Osteoblast (primary cell): ENCODE data around the gene MAP6. TPM values are rescaled to one million over a fixed set of nuclear protein-coding genes. Genes with fewer than 3 reads are reported as not detected.

Source experiments
- DNase-seq: peaks from one replicate; pipeline ENCODE4 v3.0.0; 2011; ENCODE audit warnings: low spot score, mixed read lengths; ENCODE audit not compliant: insufficient read length; ENCODE audit errors: missing footprints
- H2AFZ ChIP-seq: 2 replicates; pipeline ENCODE4 v1.6.0; 2011; ENCODE audit warnings: mild to moderate bottlenecking, low read length
- H3K27ac ChIP-seq: 2 replicates; pipeline ENCODE4 v1.5.1; 2011; ENCODE audit warnings: mild to moderate bottlenecking, low read depth, low read length, moderate library complexity
- H3K27me3 ChIP-seq: 2 replicates; pipeline ENCODE4 v1.6.0; 2012; ENCODE audit warnings: mild to moderate bottlenecking, control low read depth, inconsistent platforms, low read length, moderate library complexity; ENCODE audit not compliant: insufficient read depth
- H3K36me3 ChIP-seq: 2 replicates; pipeline ENCODE4 v1.5.1; 2011; ENCODE audit warnings: mild to moderate bottlenecking, low read length, control low read depth, moderate library complexity; ENCODE audit not compliant: insufficient read depth
- H3K4me1 ChIP-seq: 2 replicates; pipeline ENCODE4 v1.5.1; 2011; ENCODE audit warnings: mild to moderate bottlenecking, low read length, control low read depth, moderate library complexity; ENCODE audit not compliant: insufficient read depth
- H3K4me2 ChIP-seq: 2 replicates; pipeline ENCODE4 v1.6.0; 2011; ENCODE audit warnings: mild to moderate bottlenecking, low read length; ENCODE audit not compliant: insufficient read depth
- H3K4me3 ChIP-seq: fragments of 200-600 bp; sonication (generic); 3 replicates; pipeline ENCODE4 v1.5.1; 2012; ENCODE audit warnings: mild to moderate bottlenecking, low read length, inconsistent platforms; ENCODE audit not compliant: insufficient read depth
- H3K79me2 ChIP-seq: 2 replicates; pipeline ENCODE4 v1.6.0; 2012; ENCODE audit warnings: mild to moderate bottlenecking, low read length, control low read depth, inconsistent platforms; ENCODE audit not compliant: insufficient read depth
- H3K9me3 ChIP-seq: 2 replicates; pipeline ENCODE4 v1.5.1; 2011; ENCODE audit warnings: low read depth, low read length, control low read depth
- H4K20me1 ChIP-seq: 2 replicates; pipeline ENCODE4 v1.6.0; 2012; ENCODE audit warnings: mild to moderate bottlenecking, low read length, control low read depth; ENCODE audit not compliant: insufficient read depth
- total RNA-seq: library from RNA; depleted of rRNA; stranded (reverse); fragments of >200 nt; gene quantifications from 2 replicates; pipeline ENCODE4 v1.2.3, GENCODE V29; 2012
- TF ChIP-seq, protein P1 (sequence below): IDR thresholded peaks from 2 replicates; pipeline ENCODE4 v1.5.1; 2011; ENCODE audit warnings: mild to moderate bottlenecking, low read depth, low read length, moderate library complexity; ENCODE audit errors: extremely low read depth

Gene MAP6
- total RNA-seq, 1 donor: 0.72 TPM

DNA sequence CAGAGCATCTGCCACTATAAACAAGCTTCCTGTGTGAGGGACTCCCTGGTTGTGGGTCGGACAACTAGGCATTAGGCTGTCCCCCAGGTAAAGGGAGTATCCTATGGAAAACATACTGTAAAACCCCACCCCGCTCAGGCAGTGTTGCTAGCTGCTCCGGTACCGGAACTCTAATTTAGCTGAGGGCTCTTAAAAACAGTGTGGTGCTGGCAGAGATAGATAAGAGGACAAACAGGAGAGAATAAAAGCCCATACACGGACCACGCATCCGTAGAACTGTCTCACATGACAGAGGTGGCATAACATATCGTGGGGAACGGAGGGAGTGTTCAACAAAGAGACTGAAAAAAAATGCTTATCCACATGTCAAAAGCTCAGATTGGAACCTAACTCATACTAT is 45.4 kb upstream of the MAP6 start:
- no peak overlapping the region for H2AFZ ChIP-seq
- peaks cover 23% of the 10 kb centered on the region for H3K27me3 ChIP-seq
- TF ChIP-seq, protein P1, sequence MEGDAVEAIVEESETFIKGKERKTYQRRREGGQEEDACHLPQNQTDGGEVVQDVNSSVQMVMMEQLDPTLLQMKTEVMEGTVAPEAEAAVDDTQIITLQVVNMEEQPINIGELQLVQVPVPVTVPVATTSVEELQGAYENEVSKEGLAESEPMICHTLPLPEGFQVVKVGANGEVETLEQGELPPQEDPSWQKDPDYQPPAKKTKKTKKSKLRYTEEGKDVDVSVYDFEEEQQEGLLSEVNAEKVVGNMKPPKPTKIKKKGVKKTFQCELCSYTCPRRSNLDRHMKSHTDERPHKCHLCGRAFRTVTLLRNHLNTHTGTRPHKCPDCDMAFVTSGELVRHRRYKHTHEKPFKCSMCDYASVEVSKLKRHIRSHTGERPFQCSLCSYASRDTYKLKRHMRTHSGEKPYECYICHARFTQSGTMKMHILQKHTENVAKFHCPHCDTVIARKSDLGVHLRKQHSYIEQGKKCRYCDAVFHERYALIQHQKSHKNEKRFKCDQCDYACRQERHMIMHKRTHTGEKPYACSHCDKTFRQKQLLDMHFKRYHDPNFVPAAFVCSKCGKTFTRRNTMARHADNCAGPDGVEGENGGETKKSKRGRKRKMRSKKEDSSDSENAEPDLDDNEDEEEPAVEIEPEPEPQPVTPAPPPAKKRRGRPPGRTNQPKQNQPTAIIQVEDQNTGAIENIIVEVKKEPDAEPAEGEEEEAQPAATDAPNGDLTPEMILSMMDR: no peak

DNA sequence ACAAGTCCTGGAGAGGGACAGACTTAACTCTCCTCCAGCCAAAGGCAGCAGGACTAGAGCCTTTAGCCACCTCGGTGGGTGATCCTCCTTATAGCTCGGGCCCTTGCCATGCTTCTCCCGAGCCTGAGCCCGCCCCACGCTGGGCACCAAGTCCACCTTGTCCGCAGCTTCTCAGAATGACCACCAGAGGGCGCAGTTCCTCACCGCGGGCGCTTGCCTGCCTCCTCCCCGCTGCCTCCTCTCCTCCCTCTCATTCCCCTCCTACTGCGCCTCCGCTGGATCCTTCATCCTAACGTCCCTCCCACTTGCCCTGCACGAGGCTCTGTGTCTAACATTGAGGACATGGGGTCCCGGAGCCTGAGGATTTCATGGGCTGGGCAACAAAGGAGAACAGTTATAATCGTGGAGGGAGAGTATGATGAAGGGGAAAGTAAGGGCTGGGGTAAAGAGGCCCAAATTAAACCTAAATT is 37.5 kb upstream of the MAP6 start:
- H3K4me3 ChIP-seq: peak overlapping the region; percentile 29
- DNase-seq: peak; percentile 94
- no peaks in the 10 kb centered on the region for H3K79me2 ChIP-seq
- peak overlapping the region; percentile 59 for H3K4me2 ChIP-seq
- H3K27ac ChIP-seq: no peak overlapping the region
- H3K4me1 ChIP-seq: no peaks in the 10 kb centered on the region
- no peaks in the 10 kb centered on the region for H4K20me1 ChIP-seq
- peak overlapping the region; percentile 56 for H2AFZ ChIP-seq
- H3K36me3 ChIP-seq: no peaks in the 10 kb centered on the region
- H3K27me3 ChIP-seq: peaks cover 8% of the 10 kb centered on the region
- TF ChIP-seq, protein P1: peak; percentile 92
- no peaks in the 10 kb centered on the region for H3K9me3 ChIP-seq

More for the DNA sequence above, 45.4 kb upstream of the MAP6 start:
- no peak overlapping the region for H3K4me3 ChIP-seq
- no peak overlapping the region for H3K4me2 ChIP-seq
- no peaks in the 10 kb centered on the region for H3K79me2 ChIP-seq
- no peak for DNase-seq
- H3K9me3 ChIP-seq: no peaks in the 10 kb centered on the region
- H4K20me1 ChIP-seq: no peaks in the 10 kb centered on the region
- no peaks in the 10 kb centered on the region for H3K4me1 ChIP-seq
- no peaks in the 10 kb centered on the region for H3K36me3 ChIP-seq
- H3K27ac ChIP-seq: no peak overlapping the region

DNA sequence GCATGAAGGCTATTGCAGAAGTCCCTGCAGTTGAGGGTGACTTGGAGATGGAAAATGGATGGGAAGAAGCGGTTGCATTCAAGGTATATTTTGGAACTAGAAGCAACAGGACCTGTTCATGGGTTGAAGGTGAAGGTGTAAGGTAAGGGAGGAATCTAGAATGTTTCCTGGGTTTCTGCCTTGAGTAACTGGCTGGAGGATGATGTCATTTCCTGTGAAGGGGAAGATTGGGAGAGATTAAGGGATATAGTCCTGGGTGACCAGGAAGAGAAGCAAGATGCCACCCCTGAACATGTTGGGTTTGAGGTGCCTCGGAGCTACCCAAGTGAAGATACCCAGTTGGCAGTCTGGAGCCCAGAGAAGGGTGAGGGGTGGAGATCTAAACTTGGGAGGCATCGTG is 36.7 kb upstream of the MAP6 start:
- Histone ChIP-seq H3K27ac (no peak overlapping the region), H3K4me3 (no peak overlapping the region), H3K36me3 (no peaks in the 10 kb centered on the region), H2AFZ (peak overlapping the region; percentile 56), H3K27me3 (peaks cover 7% of the 10 kb centered on the region), H3K9me3 (no peaks in the 10 kb centered on the region), H3K4me2 (peak overlapping the region; percentile 59), H3K79me2 (no peaks in the 10 kb centered on the region), H3K4me1 (no peaks in the 10 kb centered on the region), H4K20me1 (no peaks in the 10 kb centered on the region)
- no peak for DNase-seq
- TF ChIP-seq, protein P1: no peak

DNA sequence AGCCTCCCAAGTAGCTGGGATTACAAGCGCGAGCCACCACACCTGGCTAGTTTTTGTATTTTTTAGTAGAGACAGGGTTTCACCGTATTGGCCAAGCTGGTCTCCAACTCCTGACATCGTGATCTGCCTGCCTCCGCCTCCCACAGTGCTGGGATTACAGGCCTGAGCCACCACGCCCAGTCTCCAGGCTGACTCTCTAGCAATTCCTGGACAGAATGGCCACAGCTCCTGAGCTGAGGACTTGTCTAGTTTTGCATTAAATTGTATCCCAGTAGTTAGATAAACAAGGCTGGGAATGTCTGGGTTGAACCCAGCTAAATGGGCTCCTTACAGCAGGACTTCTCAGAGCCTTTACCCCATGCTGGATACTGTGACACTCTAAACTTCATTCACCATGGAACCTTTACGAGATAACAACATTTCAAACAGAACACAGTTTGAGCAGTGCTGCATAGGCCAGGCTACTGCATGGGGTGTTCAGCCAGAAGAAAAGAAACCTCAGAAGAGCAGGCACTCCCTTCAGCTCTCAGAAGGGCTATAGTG is 34.9 kb upstream of the MAP6 start:
- no peak overlapping the region for H3K4me3 ChIP-seq
- no peaks in the 10 kb centered on the region for H3K9me3 ChIP-seq
- peaks cover 14% of the 10 kb centered on the region for H3K27me3 ChIP-seq
- no peaks in the 10 kb centered on the region for H3K4me1 ChIP-seq
- H2AFZ ChIP-seq: no peak overlapping the region
- TF ChIP-seq, protein P1: no peak
- no peak overlapping the region for H3K27ac ChIP-seq
- no peak for DNase-seq
- no peaks in the 10 kb centered on the region for H4K20me1 ChIP-seq
- H3K36me3 ChIP-seq: no peaks in the 10 kb centered on the region
- no peak overlapping the region for H3K4me2 ChIP-seq
- H3K79me2 ChIP-seq: no peaks in the 10 kb centered on the region
